Measurements from ENCODE around the gene ZDHHC6. TPM values are rescaled to one million over a fixed set of nuclear protein-coding genes. Genes with fewer than 3 reads are reported as not detected.

ZDHHC6 gene
- total and polyA plus RNA-seq, 11 donors: 10.0 to 26.1 (median 16.5) TPM

GRCh38 chr10:112382515-112383235 is 64.0 kb downstream of the ZDHHC6 start:
- ATAC-seq (no peak), DNase-seq (no peak)
- Histone ChIP-seq H3K27ac (no peak overlapping the region), H3K4me1 (peaks cover 0 to 20% (median 0%) of the 10 kb centered on the region in 12 donors), H3K36me3 (no peaks in the 10 kb centered on the region), H3K4me3 (no peak overlapping the region), H3K27me3 (no peaks in the 10 kb centered on the region), H3K9me3 (no peaks in the 10 kb centered on the region)
- WGBS, 4 donors: 57 to 69% (median 65%) methylated on average over 9 of the region's 9 CpGs
- intact Hi-C loops (cut with DNase I): no loop called here
- TF ChIP-seq CTCF (IDR thresholded peaks at IDR 0.05) (no peak), POLR2A (IDR thresholded peaks at IDR 0.05) (no peak)

Other genes starting within 250 kb of the ZDHHC6 start
- gene TECTB, start 163.5 kb downstream of the ZDHHC6 start, total RNA-seq: not detected
- gene TECTB, start 163.5 kb downstream of the ZDHHC6 start, polyA plus RNA-seq: not detected
- gene ACSL5, start 72.8 kb downstream of the ZDHHC6 start, total RNA-seq: 10 to 100 TPM in 3 of 9 donors, 1 to 10 TPM in 6; 4.6 to 23.8 (median 7.0) TPM
- gene ACSL5, start 72.8 kb downstream of the ZDHHC6 start, polyA plus RNA-seq: 1 to 10 TPM; 4.0 to 7.6 TPM
- 10 to 100 TPM; 16.8 to 33.1 (median 24.8) TPM for gene VTI1A, start 301 bp upstream of the ZDHHC6 start, total RNA-seq
- 10 to 100 TPM in 1 of 2 donors, 1 to 10 TPM in 1; 6.0 to 20.2 TPM for gene VTI1A, start 301 bp upstream of the ZDHHC6 start, polyA plus RNA-seq